SK-N-SH treated with all-trans-retinoic acid at 6 μM for 48 hours (cell line): ENCODE results near the gene SLC4A5.

ENCODE experiments used
- BACH2 ChIP-seq: fragments of 250-450 bp; sonication (Bioruptor Pico); IDR thresholded peaks from 2 replicates; pipeline ENCODE4 v1.9.0; 2021; ENCODE audit warnings: mild to moderate bottlenecking, borderline replicate concordance
- OSR1 ChIP-seq: fragments of 250-450 bp; sonication (Bioruptor Pico); IDR thresholded peaks from 2 replicates; pipeline ENCODE4 v1.8.0; 2022; ENCODE audit warnings: moderate library complexity, mild to moderate bottlenecking, inconsistent platforms

GRCh38 chr2:74368499-74368898 is 25.3 kb upstream of the SLC4A5 start:
- no peak for TF ChIP-seq OSR1
- no peak for TF ChIP-seq BACH2 (CRISPR knock-in tag)
